Measurements from ENCODE around the gene SMIM22.

SMIM22 gene

GRCh38 chr16:4771646-4772045 is 23.5 kb upstream of the SMIM22 start:
- no peak for DNase-seq (ENCODE audit: low spot score)
- Histone ChIP-seq H3K4me3 (no peak overlapping the region), H3K27ac (no peak overlapping the region)
- no peak for TF ChIP-seq CTCF (IDR thresholded peaks at IDR 0.05)

- TF ChIP-seq CTCF (IDR thresholded peaks at IDR 0.05), result no peak
- Histone ChIP-seq H3K4me3 (no peak overlapping the region), H3K27ac (no peak overlapping the region)
- no peak for DNase-seq (ENCODE audit: low spot score)
Measured at GRCh38 chr16:4772351-4772750, 22.8 kb upstream of the SMIM22 start.

- DNase-seq (ENCODE audit: low spot score), result no peak
- Histone ChIP-seq H3K4me3 (no peak overlapping the region), H3K27ac (no peak overlapping the region)
- no peak for TF ChIP-seq CTCF (IDR thresholded peaks at IDR 0.05)
Measured at GRCh38 chr16:4775005-4775404, 20.2 kb upstream of the SMIM22 start.

- Histone ChIP-seq H3K4me3 (no peak overlapping the region), H3K27ac (no peak overlapping the region)
- no peak for DNase-seq (ENCODE audit: low spot score)
- no peak for TF ChIP-seq CTCF (IDR thresholded peaks at IDR 0.05)
Measured at GRCh38 chr16:4776141-4776705, 18.9 kb upstream of the SMIM22 start.

GRCh38 chr16:4777339-4778049 is 17.7 kb upstream of the SMIM22 start:
- no peak overlapping the region for H3K27ac ChIP-seq

GRCh38 chr16:4778050-4778392 is 17.1 kb upstream of the SMIM22 start:
- no peak overlapping the region for H3K27ac ChIP-seq

More at GRCh38 chr16:4777339-4778049, 17.7 kb upstream of the SMIM22 start:
- TF ChIP-seq CTCF (IDR thresholded peaks at IDR 0.05), result no peak
- H3K4me3 ChIP-seq, result no peak overlapping the region
- no peak for DNase-seq (ENCODE audit: low spot score)

More at GRCh38 chr16:4778050-4778392, 17.1 kb upstream of the SMIM22 start:
- DNase-seq (ENCODE audit: low spot score), result no peak
- H3K4me3 ChIP-seq, result no peak overlapping the region
- TF ChIP-seq CTCF (IDR thresholded peaks at IDR 0.05), result no peak

Measured in coronary artery (tissue), 2 donors.